ENCODE data around the gene TMEM30B. TPM values are rescaled to one million over a fixed set of nuclear protein-coding genes. Genes with fewer than 3 reads are reported as not detected.
"Not testable (repeated sequence)": the region's sequence is repeated elsewhere in the genome, so short reads cannot be mapped to it uniquely, and the experiment has no call there.

The TMEM30B gene
- total RNA-seq, 1 donor from 2014 or later: 0.30 TPM

DNA sequence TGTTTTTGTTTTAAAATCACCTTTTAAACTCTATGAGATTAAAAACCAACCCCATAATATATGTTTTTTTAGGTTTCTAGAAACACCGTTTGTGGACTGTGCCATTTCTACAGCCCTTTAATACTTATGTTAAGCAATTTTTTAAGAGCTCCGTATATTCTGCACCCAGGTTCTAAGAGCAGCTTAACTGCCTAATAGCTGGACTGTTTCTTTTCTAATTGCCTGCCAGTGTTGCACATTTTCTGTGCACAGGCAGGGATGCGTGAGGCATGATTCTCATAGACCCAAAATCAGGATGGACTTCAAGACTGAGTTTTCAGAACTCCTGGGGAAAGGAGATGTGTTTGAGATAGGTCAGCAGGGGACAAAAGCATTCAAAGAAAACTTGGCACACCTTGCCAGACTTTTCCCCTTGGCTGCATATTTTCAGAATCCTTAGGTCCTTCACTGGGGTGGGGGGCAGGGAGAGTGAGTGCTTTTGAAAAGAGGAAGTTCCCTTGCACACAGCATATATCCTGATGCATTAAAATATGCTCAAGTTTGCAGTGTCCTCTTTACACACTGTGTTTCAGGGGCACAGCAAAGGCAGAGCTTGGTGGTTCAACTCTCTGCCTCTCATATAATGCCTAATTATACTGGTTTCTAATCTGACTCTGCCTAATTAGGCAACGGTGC is 27.9 kb downstream of the TMEM30B start:
- ATAC-seq: no peak
- intact Hi-C loops (cut with DNase I): loop anchor here (2.0 to 10.0 kb wide), 2 partner anchors 228 to 898 kb away; no protein-coding TSS in a partner anchor
- DNase-seq (ENCODE audit: missing footprints): no peak

DNA sequence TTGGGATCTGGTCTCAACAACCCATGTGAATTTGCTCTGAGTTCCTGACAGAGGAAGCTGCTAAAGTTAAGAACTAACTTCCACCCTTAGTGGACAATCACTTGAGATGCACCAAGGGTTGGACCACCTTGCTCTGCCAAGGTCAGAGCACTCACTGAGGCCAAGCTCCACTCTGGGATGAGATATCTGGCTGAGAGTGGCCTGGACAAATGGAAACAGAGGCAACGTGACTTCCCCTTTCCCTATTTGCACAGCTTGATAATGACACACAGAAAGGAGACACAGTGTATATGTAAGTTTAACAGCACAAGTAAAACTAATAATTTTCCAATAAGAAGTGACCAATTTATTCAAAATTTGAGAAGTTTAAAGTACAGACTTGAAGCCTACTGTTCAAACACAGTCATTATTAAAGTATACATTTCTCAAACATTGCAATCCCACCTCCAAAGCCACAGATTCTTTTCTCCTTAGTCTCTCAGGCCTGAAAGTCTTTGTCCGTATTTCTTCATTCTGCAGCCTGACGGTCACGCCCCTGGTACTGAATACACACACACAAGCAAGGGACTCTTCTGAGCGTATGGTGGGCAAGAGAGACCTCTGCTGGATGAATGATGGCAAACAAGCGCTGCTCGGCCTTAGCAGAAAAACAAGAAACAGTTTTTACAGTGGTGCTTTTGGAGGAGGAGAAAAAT is 28.6 kb downstream of the TMEM30B start:
- intact Hi-C loops (cut with DNase I): loop anchor here (1.0 to 10.0 kb wide), 3 partner anchors 228 to 898 kb away; no protein-coding TSS in a partner anchor
- DNase-seq (ENCODE audit: missing footprints) (peak; percentile 74), ATAC-seq (peak; percentile 96)

DNA sequence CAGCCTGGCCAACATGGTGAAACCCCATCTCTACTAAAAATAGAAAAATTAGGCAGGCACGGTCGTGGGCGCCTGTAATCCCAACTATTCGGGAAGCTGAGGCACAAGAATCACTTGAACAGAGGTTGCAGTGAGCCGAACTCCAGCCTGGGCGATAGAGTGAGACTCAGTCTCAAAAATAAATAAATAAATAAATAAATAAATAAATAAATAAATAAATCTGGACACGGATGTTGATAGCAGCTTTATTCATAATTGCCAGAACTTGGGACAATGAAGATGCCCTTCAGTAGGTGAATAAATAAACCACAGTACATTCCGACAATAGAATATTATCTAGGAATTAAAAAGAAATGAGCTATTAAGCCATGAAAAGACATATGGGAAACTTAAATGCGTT is 31.1 kb downstream of the TMEM30B start:
- intact Hi-C loops (cut with DNase I): loop anchor here (10.0 kb wide), 1 partner anchor 895 kb away; no protein-coding TSS in a partner anchor
- ATAC-seq (no peak), DNase-seq (ENCODE audit: missing footprints) (no peak)

- DNase-seq (ENCODE audit: missing footprints) (no peak), ATAC-seq (no peak)
- intact Hi-C loops (cut with DNase I): no loop called here
Observed at GRCh38 chr14:61247935-61248334, 33.2 kb downstream of the TMEM30B start.

- no peak for DNase-seq (ENCODE audit: missing footprints)
- intact Hi-C loops (cut with DNase I): no loop called here
- no peak for ATAC-seq
Observed at GRCh38 chr14:61246721-61247120, 34.4 kb downstream of the TMEM30B start.

GRCh38 chr14:61244009-61244408 is 37.1 kb downstream of the TMEM30B start:
- no peak for DNase-seq (ENCODE audit: missing footprints)
- ATAC-seq: no peak
- intact Hi-C loops (cut with DNase I): no loop called here

- DNase-seq (ENCODE audit: missing footprints): no peak
- no peak for ATAC-seq
- intact Hi-C loops (cut with DNase I): no loop called here
Observed at GRCh38 chr14:61240206-61240605, 40.9 kb downstream of the TMEM30B start.

DNA sequence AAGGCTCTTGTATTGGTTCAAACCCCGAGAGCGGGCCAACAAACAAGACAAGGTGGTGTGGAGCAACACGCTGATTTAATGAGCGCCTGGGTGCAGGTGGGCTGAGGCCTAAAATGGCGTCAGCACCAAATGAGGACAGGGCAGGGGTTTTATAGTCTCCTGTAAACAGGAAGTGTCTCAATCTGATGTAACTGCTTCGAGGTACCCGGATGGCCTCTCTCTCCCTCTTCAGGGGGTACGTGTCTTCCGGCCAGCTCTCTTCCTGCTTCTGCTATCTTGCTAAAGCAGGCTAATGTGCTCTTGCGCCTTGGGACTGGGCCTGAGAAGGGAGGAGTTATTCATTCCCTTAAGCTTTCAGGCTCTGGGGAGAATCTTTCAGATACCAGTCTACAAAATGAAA is 41.9 kb downstream of the TMEM30B start:
- ATAC-seq; intact Hi-C loops (cut with DNase I); DNase-seq (ENCODE audit: missing footprints): not testable (repeated sequence)

GRCh38 chr14:61238611-61239245 is 42.4 kb downstream of the TMEM30B start:
- ATAC-seq (no peak), DNase-seq (ENCODE audit: missing footprints) (no peak)
- intact Hi-C loops (cut with DNase I): no loop called here

DNA sequence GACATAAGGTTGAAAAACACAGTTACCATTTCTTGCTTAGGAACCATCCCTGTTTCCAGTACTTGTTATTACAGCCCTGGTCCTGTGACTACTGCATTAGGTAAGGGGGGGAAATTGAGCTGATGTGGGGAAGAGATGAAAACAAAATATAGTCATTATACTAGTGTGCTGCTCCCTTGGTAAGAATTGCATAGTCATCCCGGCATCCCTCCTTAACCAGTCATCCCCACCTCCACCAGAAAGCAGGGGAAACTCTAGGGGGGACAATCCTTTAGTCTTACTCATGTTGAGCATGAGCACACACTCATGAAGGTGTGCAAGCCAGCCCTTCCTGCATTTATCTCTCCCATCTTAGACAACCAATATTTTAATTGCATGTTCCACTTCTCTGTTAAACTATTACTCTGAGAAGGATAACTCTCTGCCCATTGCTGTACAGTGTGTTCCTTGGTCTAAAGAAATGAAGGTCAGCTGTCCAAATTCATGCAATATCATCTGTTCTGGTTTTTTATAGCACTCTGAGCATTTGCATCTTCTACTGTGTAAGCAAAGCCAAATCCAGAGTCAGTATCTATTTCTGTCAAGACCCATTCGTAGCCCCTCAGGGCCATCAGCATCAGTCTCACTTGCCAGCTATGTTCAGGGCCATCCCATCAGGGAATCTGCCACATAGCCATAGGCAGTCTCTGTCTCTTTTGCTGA is 46.8 kb downstream of the TMEM30B start:
- ATAC-seq (no peak), DNase-seq (ENCODE audit: missing footprints) (no peak)
- intact Hi-C loops (cut with DNase I): no loop called here

DNA sequence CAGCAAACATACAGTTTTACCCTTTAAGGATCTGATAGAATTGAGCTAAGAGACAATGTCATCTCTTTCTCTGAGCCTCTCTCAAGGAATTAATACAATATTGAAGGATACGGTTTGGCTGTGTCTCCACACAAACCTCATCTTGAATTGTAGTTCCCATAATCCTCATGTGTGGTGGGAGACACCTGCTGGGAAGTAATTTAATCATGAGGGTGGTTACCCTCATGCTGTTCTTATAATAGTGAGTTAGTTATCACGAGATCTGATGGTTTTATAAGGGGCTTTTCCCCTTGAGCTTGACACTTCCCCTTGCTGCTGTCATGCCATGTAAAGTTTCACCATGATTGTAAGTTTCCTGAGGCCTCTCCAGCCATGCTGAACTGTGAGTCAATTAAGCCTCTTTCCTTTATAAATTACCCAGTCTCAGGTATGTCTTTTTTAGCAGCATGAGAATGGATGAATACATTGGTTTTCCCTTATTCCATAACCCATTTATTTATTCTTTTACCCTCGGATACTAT is 47.6 kb downstream of the TMEM30B start:
- ATAC-seq: no peak
- intact Hi-C loops (cut with DNase I): no loop called here

DNA sequence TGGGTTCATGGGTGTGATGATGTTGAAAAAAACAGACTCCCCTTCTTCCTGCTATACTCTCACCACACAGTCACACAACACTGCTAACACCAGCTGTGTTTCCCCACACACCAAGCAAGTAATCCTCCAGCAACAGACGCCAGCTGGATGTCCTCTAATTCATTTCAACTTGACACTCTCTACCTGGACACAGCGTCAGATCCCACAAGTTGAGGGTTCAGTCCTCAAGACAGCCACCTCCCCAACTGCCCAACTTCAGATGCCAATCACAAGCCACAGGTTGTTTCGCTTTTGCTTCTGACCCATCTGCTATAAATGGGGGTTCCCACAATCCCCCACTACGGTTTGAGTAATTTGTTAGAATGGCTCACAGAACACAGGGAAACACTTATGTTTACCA is 49.3 kb downstream of the TMEM30B start:
- ATAC-seq: no peak
- intact Hi-C loops (cut with DNase I): no loop called here
- no peak for DNase-seq (ENCODE audit: missing footprints)

More for the DNA sequence above, 47.6 kb downstream of the TMEM30B start:
- DNase-seq (ENCODE audit: missing footprints): no peak

DNA sequence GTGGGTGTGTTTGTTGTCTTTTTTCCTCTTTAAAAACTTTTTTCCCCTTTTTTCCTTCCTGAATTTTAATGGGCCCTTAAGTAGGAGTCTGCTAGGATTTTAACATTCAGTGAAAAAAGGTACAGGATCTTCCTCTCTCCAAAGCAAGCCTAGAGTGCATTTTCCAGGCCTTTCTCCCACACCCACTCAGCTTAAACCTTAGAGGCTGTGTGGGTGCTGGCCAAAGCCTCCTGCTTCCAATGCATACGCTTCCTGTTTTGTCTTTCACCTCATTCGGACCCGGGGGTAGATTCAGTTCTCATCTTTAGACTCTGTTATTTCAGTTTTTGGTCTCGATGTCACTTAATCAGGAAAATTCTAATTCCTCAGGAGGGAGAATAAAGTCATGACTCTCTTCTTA is 51.2 kb downstream of the TMEM30B start:
- ATAC-seq: no peak
- DNase-seq (ENCODE audit: missing footprints): no peak
- intact Hi-C loops (cut with DNase I): no loop called here

- no peak for DNase-seq (ENCODE audit: missing footprints)
- ATAC-seq: no peak
- intact Hi-C loops (cut with DNase I): no loop called here
Observed at GRCh38 chr14:61229475-61229888, 51.7 kb downstream of the TMEM30B start.

GRCh38 chr14:61227884-61228591 is 53.1 kb downstream of the TMEM30B start:
- no peak for ATAC-seq
- DNase-seq (ENCODE audit: missing footprints): no peak
- intact Hi-C loops (cut with DNase I): no loop called here

Measured in Right ventricle myocardium inferior (tissue), 1 donor.